ENCODE measurements around the gene RARRES2. TPM values are rescaled to one million over a fixed set of nuclear protein-coding genes. Genes with fewer than 3 reads are reported as not detected.
"Not testable (repeated sequence)": the region's sequence is repeated elsewhere in the genome, so short reads cannot be mapped to it uniquely, and the experiment has no call there.

RARRES2 gene
- total RNA-seq, 4 donors from 2014 or later, result 12.8 to 23.4 (median 16.5) TPM

DNA sequence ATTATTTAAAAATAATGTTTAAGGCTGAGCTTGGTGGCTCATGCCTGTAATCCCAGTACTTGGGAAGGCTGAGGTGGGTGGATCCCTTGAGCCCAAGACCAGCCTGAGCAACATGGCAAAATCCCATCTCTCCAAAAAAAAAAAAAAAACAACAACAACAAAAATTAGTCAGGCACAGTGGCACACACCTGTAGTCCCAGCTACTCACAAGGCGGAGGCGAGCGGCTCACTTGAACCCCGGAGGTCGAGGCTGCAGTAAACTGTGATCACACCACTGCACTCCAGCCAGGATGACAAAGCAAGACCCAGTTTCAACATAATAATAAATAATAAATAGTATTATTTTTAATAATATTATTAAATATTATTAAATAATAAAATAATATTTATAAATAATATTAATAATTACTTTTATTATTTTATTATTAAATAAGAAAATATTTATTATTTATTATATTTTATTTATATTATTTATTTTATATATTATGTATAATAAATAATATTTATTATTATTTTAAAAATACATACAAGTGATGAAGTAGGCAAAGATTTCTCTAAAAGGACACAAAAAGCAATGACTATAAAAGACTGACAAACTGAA, 26.7 kb downstream of the RARRES2 start:
- WGBS, result 95% methylated on average over 5 of the region's 5 CpGs
- H3K27ac ChIP-seq, result no peak overlapping the region
- no peak for DNase-seq (ENCODE audit: low spot score in 2 of 2)
- no peak overlapping the region for H3K4me3 ChIP-seq
- H3K27me3 ChIP-seq, result no peaks in the 10 kb centered on the region
- H3K36me3 ChIP-seq, result no peaks in the 10 kb centered on the region
- no peaks in the 10 kb centered on the region for H3K9me3 ChIP-seq
- TF ChIP-seq, protein P1, sequence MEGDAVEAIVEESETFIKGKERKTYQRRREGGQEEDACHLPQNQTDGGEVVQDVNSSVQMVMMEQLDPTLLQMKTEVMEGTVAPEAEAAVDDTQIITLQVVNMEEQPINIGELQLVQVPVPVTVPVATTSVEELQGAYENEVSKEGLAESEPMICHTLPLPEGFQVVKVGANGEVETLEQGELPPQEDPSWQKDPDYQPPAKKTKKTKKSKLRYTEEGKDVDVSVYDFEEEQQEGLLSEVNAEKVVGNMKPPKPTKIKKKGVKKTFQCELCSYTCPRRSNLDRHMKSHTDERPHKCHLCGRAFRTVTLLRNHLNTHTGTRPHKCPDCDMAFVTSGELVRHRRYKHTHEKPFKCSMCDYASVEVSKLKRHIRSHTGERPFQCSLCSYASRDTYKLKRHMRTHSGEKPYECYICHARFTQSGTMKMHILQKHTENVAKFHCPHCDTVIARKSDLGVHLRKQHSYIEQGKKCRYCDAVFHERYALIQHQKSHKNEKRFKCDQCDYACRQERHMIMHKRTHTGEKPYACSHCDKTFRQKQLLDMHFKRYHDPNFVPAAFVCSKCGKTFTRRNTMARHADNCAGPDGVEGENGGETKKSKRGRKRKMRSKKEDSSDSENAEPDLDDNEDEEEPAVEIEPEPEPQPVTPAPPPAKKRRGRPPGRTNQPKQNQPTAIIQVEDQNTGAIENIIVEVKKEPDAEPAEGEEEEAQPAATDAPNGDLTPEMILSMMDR (IDR thresholded peaks at IDR 0.05), result no peak
- TF ChIP-seq POLR2A (IDR thresholded peaks at IDR 0.05) (no peak), EP300 (IDR thresholded peaks at IDR 0.05) (no peak), POLR2AphosphoS5 (IDR thresholded peaks at IDR 0.05) (no peak)
- no peaks in the 10 kb centered on the region for H3K4me1 ChIP-seq

DNA sequence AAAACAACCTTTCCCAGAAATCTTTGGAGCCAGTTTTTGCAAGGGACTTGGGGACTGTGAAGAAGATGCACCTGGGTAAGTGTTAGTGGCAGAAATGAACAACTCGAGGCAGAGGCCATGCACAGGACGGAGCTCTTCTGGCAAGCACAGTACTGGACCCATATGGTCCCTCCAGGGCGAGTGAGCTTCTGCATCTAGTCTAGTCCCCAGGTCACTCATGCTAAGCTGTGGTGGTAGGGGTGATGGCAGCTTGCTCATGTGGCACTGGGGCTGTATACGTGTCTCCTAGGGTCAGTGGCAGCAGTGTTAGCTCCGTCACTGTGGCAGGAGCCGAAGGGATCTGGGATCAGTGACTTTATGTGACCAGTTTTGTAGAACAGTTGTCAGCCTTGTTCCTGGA, 27.6 kb downstream of the RARRES2 start:
- TF ChIP-seq EP300 (IDR thresholded peaks at IDR 0.05) (no peak), POLR2A (IDR thresholded peaks at IDR 0.05) (no peak), POLR2AphosphoS5 (IDR thresholded peaks at IDR 0.05) (no peak)
- TF ChIP-seq, protein P1 (IDR thresholded peaks at IDR 0.05), result no peak
- Histone ChIP-seq H3K9me3 (no peaks in the 10 kb centered on the region), H3K27me3 (no peaks in the 10 kb centered on the region), H3K36me3 (no peaks in the 10 kb centered on the region), H3K4me1 (no peaks in the 10 kb centered on the region), H3K27ac (no peak overlapping the region), H3K4me3 (no peak overlapping the region)
- 94% methylated on average over 6 of the region's 6 CpGs for WGBS
- DNase-seq (ENCODE audit: low spot score in 2 of 2), result no peak

DNA sequence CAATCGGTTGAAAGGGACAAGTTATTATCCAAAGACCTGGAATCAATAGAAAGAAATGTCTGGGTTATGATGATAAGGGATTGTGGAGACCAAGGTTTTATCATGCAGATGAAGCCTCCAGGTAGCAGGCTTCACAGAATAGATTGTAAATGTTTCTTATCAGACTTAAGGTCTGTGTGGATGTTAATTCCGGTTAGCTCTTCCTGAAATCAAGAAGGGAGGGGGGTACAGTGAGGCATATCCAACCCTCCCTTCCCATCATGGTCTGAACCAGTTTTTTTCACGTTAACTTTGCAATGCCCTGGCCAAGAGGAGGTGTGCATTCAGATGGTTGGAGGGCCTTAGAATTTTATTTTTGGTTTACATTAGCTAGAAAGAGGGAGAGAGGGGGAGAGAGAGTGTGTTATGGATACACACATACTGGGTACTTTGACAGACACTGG, 28.0 kb downstream of the RARRES2 start:
- no peak for DNase-seq (ENCODE audit: low spot score in 2 of 2)
- Histone ChIP-seq H3K4me1 (no peaks in the 10 kb centered on the region), H3K9me3 (no peaks in the 10 kb centered on the region), H3K27ac (no peak overlapping the region), H3K27me3 (no peaks in the 10 kb centered on the region), H3K4me3 (no peak overlapping the region), H3K36me3 (no peaks in the 10 kb centered on the region)
- no peak for TF ChIP-seq POLR2AphosphoS5 (IDR thresholded peaks at IDR 0.05)
- no peak for TF ChIP-seq POLR2A (IDR thresholded peaks at IDR 0.05)
- no peak for TF ChIP-seq EP300 (IDR thresholded peaks at IDR 0.05)
- TF ChIP-seq, protein P1 (IDR thresholded peaks at IDR 0.05), result no peak
- 82% methylated on average over 3 of the region's 3 CpGs for WGBS

DNA sequence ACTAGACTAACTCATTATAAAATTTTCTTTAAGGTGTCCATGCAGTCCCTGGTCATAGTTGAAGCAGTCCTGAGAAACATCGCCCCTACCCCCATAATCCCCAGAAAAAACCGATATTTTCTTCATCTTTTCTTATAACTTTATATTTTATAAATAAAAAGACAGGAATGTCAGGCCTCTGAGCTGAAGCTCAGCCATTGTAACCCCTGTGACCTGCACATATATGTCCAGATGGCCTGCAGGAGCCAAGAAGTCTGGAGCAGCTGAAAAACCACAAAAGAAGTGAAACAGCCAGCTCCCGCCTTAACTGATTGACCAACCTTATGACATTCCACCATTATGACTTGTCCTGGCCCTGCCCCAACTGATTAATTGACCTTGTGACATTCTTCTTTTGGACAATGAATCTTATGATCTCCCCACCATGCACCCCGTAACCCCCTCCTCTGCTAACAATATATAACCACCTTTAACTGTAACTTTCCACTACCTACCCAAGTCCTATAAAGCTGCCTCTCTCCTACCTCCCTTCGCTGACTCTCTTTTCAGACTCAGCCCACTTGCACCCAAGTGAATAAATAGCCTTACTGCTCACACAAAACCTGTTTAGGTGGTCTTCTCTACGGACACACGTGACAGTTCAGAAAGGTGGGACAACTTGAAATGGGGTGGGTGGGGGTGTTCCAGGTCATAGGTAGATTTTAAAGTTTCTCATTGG, 28.6 kb downstream of the RARRES2 start:
- not testable (repeated sequence) for H3K27me3 ChIP-seq; H3K36me3 ChIP-seq; H3K4me1 ChIP-seq; H3K9me3 ChIP-seq; DNase-seq (ENCODE audit: low spot score in 2 of 2); H3K27ac ChIP-seq; H3K4me3 ChIP-seq
- 90% methylated on average over 7 of the region's 7 CpGs for WGBS

DNA sequence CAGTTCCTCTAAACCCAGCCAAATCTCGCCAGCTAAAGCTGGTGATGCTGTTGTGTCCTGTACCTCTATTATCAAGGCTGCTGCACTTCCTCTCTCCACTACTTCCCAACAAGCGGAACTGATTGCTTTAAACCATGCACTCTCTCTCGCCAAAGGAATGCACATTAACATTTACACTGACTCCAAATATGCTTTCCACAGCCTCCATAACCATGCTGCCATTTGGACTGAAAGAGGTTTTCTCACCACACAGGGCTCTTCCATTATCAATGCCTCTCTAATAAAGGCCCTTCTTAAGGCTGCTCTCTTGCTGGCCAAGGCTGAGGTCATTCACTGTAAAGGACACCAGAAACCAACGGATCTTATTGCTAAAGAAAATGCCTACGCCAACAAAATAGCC, 29.7 kb downstream of the RARRES2 start:
- H3K4me3 ChIP-seq, result no peak overlapping the region
- no peak for DNase-seq (ENCODE audit: low spot score in 2 of 2)
- H3K27ac ChIP-seq, result no peak overlapping the region
- WGBS, result 83% methylated on average over 5 of the region's 5 CpGs
- TF ChIP-seq POLR2AphosphoS5 (IDR thresholded peaks at IDR 0.05) (no peak), EP300 (IDR thresholded peaks at IDR 0.05) (no peak), POLR2A (IDR thresholded peaks at IDR 0.05) (no peak)
- TF ChIP-seq, protein P1 (IDR thresholded peaks at IDR 0.05), result no peak
- no peaks in the 10 kb centered on the region for H3K9me3 ChIP-seq
- no peaks in the 10 kb centered on the region for H3K27me3 ChIP-seq
- H3K36me3 ChIP-seq, result no peaks in the 10 kb centered on the region
- H3K4me1 ChIP-seq, result no peaks in the 10 kb centered on the region

Data from suprapubic skin (tissue), 4 donors.